Stomach (tissue), 9 donors: ENCODE data around the gene TSGA10IP. TPM values are rescaled to one million over a fixed set of nuclear protein-coding genes. Genes with fewer than 3 reads are reported as not detected.

ENCODE experiments used
- DNase-seq, 2 donors: peaks; one replicate each; pipeline versions ENCODE4 v3.0.0 to v3.0.0-alpha.2; 2013 to 2019
- H3K27ac ChIP-seq, 5 donors: fragments of 200-600 bp in 4 of 5; sonication (generic) in 4 of 5; one replicate each; pipeline ENCODE4 v1.5.1; 2013 to 2019; ENCODE audit warnings: mild to moderate bottlenecking in 1 of 5, moderate library complexity in 1 of 5
- H3K27me3 ChIP-seq, 3 donors: fragments of 200-600 bp; sonication (generic); one replicate each; pipeline ENCODE4 v1.5.1; 2017 to 2019; ENCODE audit warnings: mixed run types in 1 of 3
- H3K36me3 ChIP-seq, 4 donors: fragments of 200-600 bp; sonication (generic); 1 replicate in 3 of 4; 2 replicates in 1 of 4; pipeline ENCODE4 v1.5.1; 2016 to 2019
- H3K4me1 ChIP-seq, 4 donors: fragments of 200-600 bp; sonication (generic); one replicate each; pipeline ENCODE4 v1.5.1; 2016 to 2019
- H3K4me3 ChIP-seq, 4 donors: fragments of 200-600 bp; sonication (generic) in 3 of 4; one replicate each; pipeline ENCODE4 v1.5.1; 2016 to 2019; ENCODE audit warnings: mild to moderate bottlenecking in 1 of 4
- H3K9me3 ChIP-seq, 4 donors: fragments of 200-600 bp; sonication (generic); one replicate each; pipeline ENCODE4 v1.5.1; 2016 to 2019
- CTCF ChIP-seq, 7 experiments: fragments of 450-650 bp in 4 of 7; fragments of 200-600 bp in 3 of 7; sonication (generic) in 3 of 7; IDR thresholded peaks; one replicate each; pipeline ENCODE4 v1.5.1; 2016 to 2019; ENCODE audit warnings: antibody characterized with exemption in 7 of 7, control low read depth in 2 of 7, mild to moderate bottlenecking in 1 of 7
- EP300 ChIP-seq: sonication (generic); formaldehyde crosslinking; IDR thresholded peaks from one replicate; pipeline ENCODE4 v1.6.1; 2017; ENCODE audit warnings: antibody characterized with exemption
- POLR2A ChIP-seq, 4 donors: fragments of 450-650 bp; IDR thresholded peaks; one replicate each; pipeline ENCODE4 v1.6.1; 2016; ENCODE audit warnings: antibody characterized with exemption in 4 of 4, control low read depth in 2 of 4, mild to moderate bottlenecking in 1 of 4, moderate library complexity in 1 of 4
- POLR2AphosphoS5 ChIP-seq, 3 donors: sonication (generic); formaldehyde crosslinking; IDR thresholded peaks; one replicate each; pipeline ENCODE4 v1.6.1; 2016; ENCODE audit warnings: antibody characterized with exemption in 3 of 3
- WGBS, 5 donors: extraction: QIAGEN DNeasy Blood & Tissue Kit in 3 of 5; methylation state at CpG; one replicate each; pipeline versions ENCODE4 v1.1.5 to v1.1.7; 2013 to 2018; 5-methylcytosine and 5-hydroxymethylcytosine counted together
- intact Hi-C: fragments of 100-400 bp; cut with DNase I; formaldehyde crosslinking; loops from one replicate; pipeline ENCODE4 v1.15.1; 2023; ENCODE audit warnings: low total_unique reads
- polyA plus RNA-seq, 3 donors: library from polyadenylated mRNA; stranded (reverse); fragments of 200-250 nt; gene quantifications; one replicate each; pipeline ENCODE4 v1.2.3, GENCODE V29; 2013
- total RNA-seq, 5 donors: library from RNA; depleted of rRNA; stranded (reverse); fragments of >200 nt; gene quantifications; one replicate each; pipeline versions ENCODE4 v1.1.0 to v1.2.3, GENCODE V29; 2014 to 2016
- donor health status: healthy with polysubstance abuse.
- donor health status: Bipolar disorder and iron deficiency.
- donor health status: healthy.

Gene TSGA10IP
- total and polyA plus RNA-seq, 8 donors = not detected

DNA sequence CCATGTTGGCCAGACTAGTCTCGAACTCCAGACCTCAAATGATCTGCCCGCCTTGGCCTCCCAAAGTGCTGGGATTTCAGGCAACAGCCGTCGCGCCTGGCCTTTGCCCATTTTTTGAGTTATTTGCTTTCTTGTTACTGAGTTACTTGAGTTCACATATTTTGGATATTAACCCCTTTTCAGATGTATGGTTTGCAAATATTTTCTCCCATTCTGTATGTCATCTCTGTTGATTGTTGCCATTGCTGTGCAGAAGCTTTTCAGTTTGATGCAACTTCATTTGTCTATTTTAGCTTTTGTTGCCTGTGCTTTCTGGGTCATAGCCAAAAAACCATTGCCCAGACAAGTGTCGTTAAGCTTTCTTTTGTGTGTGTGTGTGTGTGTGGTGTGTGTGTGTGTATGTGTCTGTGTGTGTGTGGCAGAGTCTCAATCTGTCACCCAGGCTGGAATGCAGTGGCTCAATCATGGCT lies 6.8 kb downstream of the TSGA10IP start:
- H3K27ac ChIP-seq = no peak overlapping the region
- H3K9me3 ChIP-seq = no peaks in the 10 kb centered on the region
- no peak for DNase-seq
- no peak for TF ChIP-seq POLR2A (IDR thresholded peaks at IDR 0.05)
- no peak for TF ChIP-seq EP300
- no peaks in the 10 kb centered on the region for H3K4me1 ChIP-seq
- H3K36me3 ChIP-seq = no peaks in the 10 kb centered on the region
- 24 to 47% (median 28%) methylated on average over 6 of the region's 6 CpGs for WGBS, 5 donors
- intact Hi-C loops = no loop called here
- peaks cover 0 to 31% (median 9%) of the 10 kb centered on the region in 3 donors for H3K27me3 ChIP-seq
- no peak overlapping the region for H3K4me3 ChIP-seq

- 89 to 92% (median 91%) methylated on average over 12 to 20 of the region's 20 CpGs for WGBS, 5 donors
These were observed 8.2 kb downstream of the TSGA10IP start for GRCh38 chr11:65953471-65953870.

DNA sequence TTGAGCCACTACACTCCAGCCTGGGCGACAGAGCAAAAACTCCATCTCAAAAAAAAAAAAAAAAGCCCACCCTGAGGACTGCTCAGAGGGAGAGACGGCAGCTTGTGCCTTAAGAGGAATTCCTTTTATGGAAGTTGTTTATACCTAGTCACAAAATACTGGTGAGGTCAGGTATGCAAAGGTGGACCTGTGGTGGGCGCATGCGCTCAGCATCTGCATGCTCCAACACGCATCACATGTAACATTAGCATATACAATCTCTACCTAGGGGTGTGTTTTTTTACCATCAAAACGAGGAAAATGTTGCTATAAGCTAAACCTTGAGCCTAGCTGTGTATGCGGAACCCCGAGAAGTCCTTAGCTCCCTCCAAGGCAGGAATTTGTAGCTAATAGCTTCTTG lies 9.5 kb downstream of the TSGA10IP start:
- DNase-seq = no peak
- no peaks in the 10 kb centered on the region for H3K9me3 ChIP-seq
- WGBS, 5 donors = 66 to 75% (median 68%) methylated on average over 8 of the region's 8 CpGs
- TF ChIP-seq POLR2AphosphoS5 (IDR thresholded peaks at IDR 0.05) = no peak
- H3K27ac ChIP-seq = no peak overlapping the region
- H3K4me3 ChIP-seq = no peak overlapping the region
- intact Hi-C loops = no loop called here
- H3K27me3 ChIP-seq = peaks cover 0 to 35% (median 9%) of the 10 kb centered on the region in 3 donors
- no peaks in the 10 kb centered on the region for H3K4me1 ChIP-seq
- H3K36me3 ChIP-seq = no peaks in the 10 kb centered on the region

More at GRCh38 chr11:65953471-65953870, 8.2 kb downstream of the TSGA10IP start:
- Histone ChIP-seq H3K27me3 (peaks cover 0 to 33% (median 9%) of the 10 kb centered on the region in 3 donors), H3K4me1 (no peaks in the 10 kb centered on the region), H3K9me3 (no peaks in the 10 kb centered on the region), H3K4me3 (no peak overlapping the region), H3K36me3 (no peaks in the 10 kb centered on the region), H3K27ac (no peak overlapping the region)
- no peak for DNase-seq
- no peak for TF ChIP-seq POLR2A (IDR thresholded peaks at IDR 0.05)
- TF ChIP-seq CTCF (IDR thresholded peaks at IDR 0.05) = no peak
- no peak for TF ChIP-seq POLR2AphosphoS5 (IDR thresholded peaks at IDR 0.05)
- intact Hi-C loops = no loop called here

DNA sequence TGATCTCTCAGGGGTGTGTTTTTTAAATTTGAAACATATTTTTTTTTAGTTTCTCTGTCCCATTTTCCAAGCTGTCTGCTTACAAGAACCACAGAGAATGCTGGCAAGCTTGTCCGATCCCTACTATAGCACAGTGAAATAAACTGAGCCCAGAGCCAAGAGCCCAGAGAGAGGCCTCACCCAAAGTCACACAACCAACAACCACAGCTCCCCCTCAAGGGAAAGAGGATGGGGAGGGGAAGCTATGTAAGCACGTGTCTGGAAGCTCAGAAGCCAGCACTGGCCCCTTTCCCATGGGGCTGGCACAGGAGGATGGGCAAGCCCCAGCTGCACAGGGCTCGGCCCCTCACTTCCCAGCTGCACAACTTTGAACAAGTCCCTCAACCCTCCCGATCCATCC lies 13.0 kb downstream of the TSGA10IP start:
- WGBS, 5 donors = 48 to 76% (median 67%) methylated on average over 4 of the region's 4 CpGs
- H3K27me3 ChIP-seq = peaks cover 0 to 32% (median 9%) of the 10 kb centered on the region in 3 donors
- H3K4me3 ChIP-seq = no peak overlapping the region
- no peaks in the 10 kb centered on the region for H3K36me3 ChIP-seq
- no peak overlapping the region for H3K27ac ChIP-seq
- TF ChIP-seq POLR2A (IDR thresholded peaks at IDR 0.05) (no peak), EP300 (no peak), POLR2AphosphoS5 (IDR thresholded peaks at IDR 0.05) (no peak), CTCF (IDR thresholded peaks at IDR 0.05) (no peak)
- peaks cover 14 to 21% (median 20%) of the 10 kb centered on the region in 4 donors for H3K4me1 ChIP-seq
- H3K9me3 ChIP-seq = no peaks in the 10 kb centered on the region
- DNase-seq = no peak
- intact Hi-C loops = no loop called here

- H3K4me3 ChIP-seq = no peak overlapping the region
- 64 to 78% (median 76%) methylated on average over 15 to 17 of the region's 17 CpGs for whole genome bisulfite sequencing, 5 donors
- H3K9me3 ChIP-seq = no peaks in the 10 kb centered on the region
- intact Hi-C loops = no loop called here
- DNase-seq = no peak
- peaks cover 0 to 27% (median 9%) of the 10 kb centered on the region in 3 donors for H3K27me3 ChIP-seq
- no peak for TF ChIP-seq CTCF (IDR thresholded peaks at IDR 0.05)
- no peak for TF ChIP-seq EP300
- no peak for TF ChIP-seq POLR2A (IDR thresholded peaks at IDR 0.05)
- H3K36me3 ChIP-seq = peaks cover 0 to 5% (median 4%) of the 10 kb centered on the region in 4 donors
- no peak overlapping the region for H3K27ac ChIP-seq
- H3K4me1 ChIP-seq = peaks cover 17 to 27% (median 26%) of the 10 kb centered on the region in 4 donors
These were observed 13.6 kb downstream of the TSGA10IP start for GRCh38 chr11:65958774-65959420.
